K562 (cell line): ENCODE results near the gene VWA7. TPM values are rescaled to one million over a fixed set of nuclear protein-coding genes. Genes with fewer than 3 reads are reported as not detected.

Experiments used
- ARID3B ChIP-seq: fragments of 250-450 bp; sonication (Bioruptor Pico); IDR thresholded peaks from 2 replicates; pipeline ENCODE4 v1.4.0; 2020; ENCODE audit warnings: borderline replicate concordance
- CTCFL ChIP-seq: IDR thresholded peaks from 2 replicates; pipeline ENCODE4 v1.6.1; 2011; ENCODE audit warnings: borderline replicate concordance, low read depth, mild to moderate bottlenecking, moderate library complexity, low read length; ENCODE audit not compliant: insufficient read depth, poor library complexity, severe bottlenecking
- ELK3 ChIP-seq: fragments of 450-650 bp; formaldehyde crosslinking; IDR thresholded peaks from 2 replicates; pipeline ENCODE4 v1.4.0; 2020; ENCODE audit warnings: mild to moderate bottlenecking
- ETS2 ChIP-seq: IDR thresholded peaks from 2 replicates; pipeline ENCODE4 v1.6.1; 2016; ENCODE audit warnings: borderline replicate concordance, missing genetic modification characterization, mild to moderate bottlenecking, moderate library complexity, missing compliant biosample characterization; ENCODE audit not compliant: poor library complexity, severe bottlenecking
- GMEB1 ChIP-seq: fragments of 250-450 bp; sonication (Bioruptor Pico); IDR thresholded peaks from 2 replicates; pipeline ENCODE4 v1.4.0; 2020; ENCODE audit warnings: mild to moderate bottlenecking
- POLR3A ChIP-seq: IDR thresholded peaks from 2 replicates; pipeline ENCODE4 v1.6.1; 2011; ENCODE audit warnings: borderline replicate concordance, mild to moderate bottlenecking, moderate library complexity; ENCODE audit not compliant: insufficient read length, insufficient read depth; ENCODE audit errors: extremely low read depth
- TAL1 ChIP-seq: fragments of 450-650 bp; IDR thresholded peaks from 2 replicates; pipeline ENCODE4 v1.6.1; 2016; ENCODE audit warnings: mild to moderate bottlenecking
- TSC22D4 ChIP-seq: fragments of 450-650 bp; IDR thresholded peaks from 2 replicates; pipeline ENCODE4 v1.6.1; 2016; ENCODE audit warnings: missing genetic modification characterization, missing biosample characterization, control low read depth
- XRCC4 ChIP-seq: IDR thresholded peaks from one replicate; pipeline ENCODE4 v1.6.1; 2011; ENCODE audit not compliant: insufficient read depth, insufficient read length; ENCODE audit errors: extremely low read depth
- ZBED1 ChIP-seq: IDR thresholded peaks from 2 replicates; pipeline ENCODE4 v1.6.1; 2014
- ZNF766 ChIP-seq: fragments of 200-800 bp; sonication (Bioruptor generic); conservative IDR thresholded peaks from 2 replicates; pipeline ENCODE4 v1.6.1; 2016; ENCODE audit warnings: missing genetic modification characterization, missing compliant biosample characterization
- polyA plus RNA-seq, 8 experiments: library from polyadenylated mRNA; depleted of rRNA in 4 of 8; stranded (reverse) in 5 of 8; unstranded in 3 of 8; fragments of >200 nt; fragmentation: Nextera tagmentation in 2 of 8; fragmentation: Illumina TruSeq in 1 of 8; extraction: Ambion mirVana in 2 of 8; extraction: Trizol in 1 of 8; gene quantifications; 2 replicates each; pipeline versions ENCODE4 v1.2.1 to v1.2.3, GENCODE V29; 2011 to 2014; ENCODE audit warnings: inconsistent platforms in 1 of 8, missing spikeins in 1 of 8
- total RNA-seq, 7 experiments: library from RNA; depleted of rRNA in 6 of 7; stranded (reverse); fragments of >200 nt in 6 of 7; fragmentation: Illumina TruSeq in 2 of 7; extraction: Trizol in 2 of 7; gene quantifications; 2 replicates each; pipeline versions ENCODE4 v1.2.1 to v1.2.3, GENCODE V29; 2011 to 2021; ENCODE audit warnings: low replicate concordance in 1 of 7
- TF ChIP-seq, protein P1 (sequence below): fragments of 250-450 bp; sonication (Bioruptor Pico); IDR thresholded peaks from 2 replicates; pipeline ENCODE4 v1.4.0; 2020; ENCODE audit warnings: mild to moderate bottlenecking, moderate library complexity
- TF ChIP-seq, protein P2 (sequence below): fragments of 250-450 bp; sonication (Bioruptor Pico); IDR thresholded peaks from 2 replicates; pipeline ENCODE4 v1.5.1; 2021; ENCODE audit warnings: mild to moderate bottlenecking

Gene VWA7
- total and polyA plus RNA-seq, 9 of the 15 experiments (the other 6 are each of a cell fraction or from before 2014, with no cell fraction given) = 0.18 to 2.9 (median 0.95) TPM

DNA sequence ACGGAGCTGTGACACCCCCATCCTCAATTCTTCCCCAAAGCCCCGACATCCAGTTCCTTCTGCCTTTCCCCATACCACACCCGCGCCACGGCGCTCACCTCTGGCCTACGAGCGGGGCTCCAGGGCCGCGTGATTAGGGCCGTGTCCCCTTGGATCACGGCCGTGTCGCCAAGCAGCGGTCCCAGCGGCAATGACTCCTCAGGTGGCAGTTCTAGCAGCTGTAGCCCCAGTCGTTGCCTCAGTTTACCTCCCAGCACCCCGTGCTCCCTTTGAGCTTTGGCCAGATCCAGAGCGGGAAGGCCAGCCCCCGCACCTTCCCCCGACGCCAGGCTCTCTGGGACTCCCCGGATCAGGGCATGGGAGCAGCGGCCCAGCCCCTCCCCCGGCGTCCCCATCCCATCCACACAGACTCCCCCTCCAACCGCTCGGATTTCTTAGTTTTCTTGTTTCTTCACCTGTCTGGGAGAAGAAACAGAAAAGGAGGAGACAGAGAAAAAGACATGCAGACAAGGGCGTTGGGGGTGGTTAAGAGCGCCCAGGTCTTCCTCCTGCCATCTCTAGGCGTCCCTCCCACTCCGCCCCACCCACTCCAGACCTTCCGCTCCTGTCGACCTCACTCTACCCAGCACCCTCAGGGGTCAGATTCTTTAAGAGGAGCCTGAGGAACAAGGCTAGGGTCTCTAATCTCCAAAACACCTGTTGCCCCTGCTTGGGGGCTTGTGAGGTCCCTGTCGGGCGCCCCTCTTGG, 48.2 kb downstream of the VWA7 start, which contains the start of gene DDAH2 (continued):
- TF ChIP-seq ETS2 (no peak), ELK3 (CRISPR knock-in tag) (no peak), CTCFL (no peak), TSC22D4 (no peak), TAL1 (no peak), GMEB1 (CRISPR knock-in tag) (no peak), ZNF766 (CRISPR knock-in tag) (no peak), ARID3B (CRISPR knock-in tag) (0 out of 2 replicates have a peak, but pooled peaks have one; percentile 59), XRCC4 (no peak), POLR3A (no peak), ZBED1 (no peak)
- TF ChIP-seq, protein P1, sequence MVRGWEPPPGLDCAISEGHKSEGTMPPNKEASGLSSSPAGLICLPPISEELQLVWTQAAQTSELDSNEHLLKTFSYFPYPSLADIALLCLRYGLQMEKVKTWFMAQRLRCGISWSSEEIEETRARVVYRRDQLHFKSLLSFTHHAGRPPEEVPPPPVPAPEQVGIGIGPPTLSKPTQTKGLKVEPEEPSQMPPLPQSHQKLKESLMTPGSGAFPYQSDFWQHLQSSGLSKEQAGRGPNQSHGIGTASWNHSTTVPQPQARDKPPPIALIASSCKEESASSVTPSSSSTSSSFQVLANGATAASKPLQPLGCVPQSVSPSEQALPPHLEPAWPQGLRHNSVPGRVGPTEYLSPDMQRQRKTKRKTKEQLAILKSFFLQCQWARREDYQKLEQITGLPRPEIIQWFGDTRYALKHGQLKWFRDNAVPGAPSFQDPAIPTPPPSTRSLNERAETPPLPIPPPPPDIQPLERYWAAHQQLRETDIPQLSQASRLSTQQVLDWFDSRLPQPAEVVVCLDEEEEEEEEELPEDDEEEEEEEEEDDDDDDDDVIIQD = no peak
- TF ChIP-seq, protein P2, sequence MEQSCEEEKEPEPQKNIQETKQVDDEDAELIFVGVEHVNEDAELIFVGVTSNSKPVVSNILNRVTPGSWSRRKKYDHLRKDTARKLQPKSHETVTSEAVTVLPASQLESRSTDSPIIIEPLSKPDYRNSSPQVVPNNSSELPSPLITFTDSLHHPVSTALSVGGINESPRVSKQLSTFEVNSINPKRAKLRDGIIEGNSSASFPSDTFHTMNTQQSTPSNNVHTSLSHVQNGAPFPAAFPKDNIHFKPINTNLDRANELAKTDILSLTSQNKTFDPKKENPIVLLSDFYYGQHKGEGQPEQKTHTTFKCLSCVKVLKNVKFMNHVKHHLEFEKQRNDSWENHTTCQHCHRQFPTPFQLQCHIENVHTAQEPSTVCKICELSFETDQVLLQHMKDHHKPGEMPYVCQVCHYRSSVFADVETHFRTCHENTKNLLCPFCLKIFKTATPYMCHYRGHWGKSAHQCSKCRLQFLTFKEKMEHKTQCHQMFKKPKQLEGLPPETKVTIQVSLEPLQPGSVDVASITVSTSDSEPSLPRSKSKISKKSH (CRISPR knock-in tag) = no peak
